ENCODE results near the gene TEKT4. TPM values are rescaled to one million over a fixed set of nuclear protein-coding genes. Genes with fewer than 3 reads are reported as not detected.
"Not testable (repeated sequence)": the region's sequence is repeated elsewhere in the genome, so short reads cannot be mapped to it uniquely, and the experiment has no call there.

Gene TEKT4
- not detected for total RNA-seq

GRCh38 chr2:94871226-94872087, at the start of gene TEKT4:
TEKT4 (plus strand) TSS chr2:94871430; CDS start chr2:94871580, 150 bp downstream.
- no peak for DNase-seq

- DNase-seq, result not testable (repeated sequence)
Measured at GRCh38 chr2:94839224-94839623, 32.0 kb upstream of the TEKT4 start.

- not testable (repeated sequence) for DNase-seq
Measured at GRCh38 chr2:94856856-94857255, 14.4 kb upstream of the TEKT4 start.

DNA sequence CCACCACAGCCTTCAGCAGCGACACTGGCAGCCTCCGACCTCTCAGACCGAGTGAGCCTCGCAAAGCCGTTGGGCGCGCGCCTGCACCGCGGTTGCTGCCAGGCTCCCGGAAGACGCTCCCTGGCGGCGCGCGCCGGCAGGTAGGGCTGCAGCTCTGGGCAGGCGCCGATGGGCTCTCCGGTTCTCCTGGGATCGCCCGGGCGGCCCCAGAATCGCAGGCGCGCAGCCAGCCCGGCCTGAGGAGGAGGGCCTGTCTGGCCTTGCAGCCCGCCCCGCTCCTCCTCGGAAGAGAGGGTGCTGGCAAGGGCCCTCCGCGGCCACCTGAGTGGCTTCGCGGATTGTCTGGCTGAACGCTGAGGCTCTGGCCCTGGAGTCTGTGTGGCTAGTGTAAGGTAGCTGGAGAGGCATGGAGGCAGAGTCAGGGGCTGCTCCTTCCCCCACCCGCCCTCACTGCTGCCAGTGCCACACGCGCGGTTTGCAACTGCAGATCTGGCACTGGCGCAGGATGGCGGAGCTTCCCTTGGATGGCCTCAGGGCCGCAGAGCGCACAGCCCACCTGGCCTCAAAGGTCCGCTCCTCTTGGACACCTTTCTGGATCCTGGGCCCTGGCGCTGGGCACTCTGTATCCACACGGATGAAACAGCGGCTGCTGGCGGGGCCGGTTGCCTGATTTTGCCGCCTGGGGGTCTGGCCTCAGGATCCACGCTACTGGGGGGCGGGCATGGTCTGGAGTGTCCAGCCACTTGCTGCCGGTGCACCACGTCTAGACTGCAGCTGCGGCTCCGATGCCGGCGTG, 13.7 kb upstream of the TEKT4 start:
- not testable (repeated sequence) for DNase-seq

- DNase-seq, result not testable (repeated sequence)
Measured at GRCh38 chr2:94858163-94858888, 12.9 kb upstream of the TEKT4 start.

DNA sequence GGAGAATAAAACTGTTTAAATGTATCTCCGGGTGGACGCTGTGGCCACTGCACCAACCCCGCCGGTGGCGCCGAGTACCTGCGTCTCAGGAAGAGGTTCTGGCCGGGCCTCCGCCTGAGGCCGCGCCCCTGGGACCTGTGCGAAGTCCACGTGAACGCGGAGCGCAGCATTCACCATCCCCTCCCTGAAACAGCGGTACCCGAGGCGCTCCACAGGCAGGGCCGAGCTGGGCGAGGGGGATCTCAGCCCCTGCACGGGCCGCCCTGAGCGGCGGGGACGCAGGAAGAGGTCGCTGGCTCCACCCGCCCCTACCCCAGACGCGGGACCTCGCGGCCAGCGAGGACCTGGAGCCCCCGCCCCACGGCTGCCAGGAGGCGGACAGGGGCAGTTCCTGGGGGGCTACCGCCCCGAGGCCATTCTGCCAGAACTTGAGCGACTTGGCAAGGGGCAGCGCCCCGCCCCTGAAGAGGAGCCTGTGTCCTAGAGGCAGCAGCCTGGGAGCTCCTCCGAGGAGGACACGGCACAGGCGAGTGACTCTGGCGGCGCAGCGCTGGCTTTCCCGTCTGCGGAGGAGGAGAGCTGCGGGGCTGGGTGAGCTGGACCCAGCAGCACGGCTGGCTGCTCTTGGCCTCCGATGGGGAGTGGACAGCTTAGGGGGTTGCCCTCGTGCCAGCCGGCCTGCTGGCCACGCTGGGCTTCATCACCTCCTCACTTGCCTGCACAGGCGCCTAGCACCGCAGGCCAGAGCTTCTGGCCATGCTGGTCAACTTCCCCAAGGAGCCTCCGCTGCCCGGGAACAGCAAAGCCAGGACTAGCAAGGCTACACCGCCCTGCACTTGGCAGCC, 9.7 kb upstream of the TEKT4 start:
- DNase-seq, result no peak

DNA sequence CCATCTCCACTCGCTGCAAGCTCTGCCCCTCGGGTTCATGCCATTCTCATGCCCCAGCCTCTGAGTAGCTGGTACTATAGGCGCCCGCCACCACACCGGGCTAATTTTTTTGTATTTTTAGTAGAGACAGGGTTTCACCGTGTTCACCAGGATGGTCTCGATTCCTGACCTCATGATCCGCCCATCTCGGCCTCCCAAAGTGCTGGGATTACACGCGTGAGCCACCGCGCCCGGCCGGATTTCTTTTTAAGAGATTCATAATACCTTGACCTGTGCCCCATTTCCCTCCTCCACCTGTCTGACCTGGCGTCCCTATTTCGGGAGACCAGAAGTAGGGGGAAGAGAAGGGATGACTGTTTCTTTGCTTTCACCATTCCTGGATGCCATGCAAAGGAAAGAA, 8.3 kb upstream of the TEKT4 start:
- not testable (repeated sequence) for DNase-seq

GRCh38 chr2:94869131-94869530, 2.1 kb upstream of the TEKT4 start:
- DNase-seq, result no peak

- DNase-seq, result no peak
Measured at GRCh38 chr2:94869552-94870439, 1.4 kb upstream of the TEKT4 start.

DNA sequence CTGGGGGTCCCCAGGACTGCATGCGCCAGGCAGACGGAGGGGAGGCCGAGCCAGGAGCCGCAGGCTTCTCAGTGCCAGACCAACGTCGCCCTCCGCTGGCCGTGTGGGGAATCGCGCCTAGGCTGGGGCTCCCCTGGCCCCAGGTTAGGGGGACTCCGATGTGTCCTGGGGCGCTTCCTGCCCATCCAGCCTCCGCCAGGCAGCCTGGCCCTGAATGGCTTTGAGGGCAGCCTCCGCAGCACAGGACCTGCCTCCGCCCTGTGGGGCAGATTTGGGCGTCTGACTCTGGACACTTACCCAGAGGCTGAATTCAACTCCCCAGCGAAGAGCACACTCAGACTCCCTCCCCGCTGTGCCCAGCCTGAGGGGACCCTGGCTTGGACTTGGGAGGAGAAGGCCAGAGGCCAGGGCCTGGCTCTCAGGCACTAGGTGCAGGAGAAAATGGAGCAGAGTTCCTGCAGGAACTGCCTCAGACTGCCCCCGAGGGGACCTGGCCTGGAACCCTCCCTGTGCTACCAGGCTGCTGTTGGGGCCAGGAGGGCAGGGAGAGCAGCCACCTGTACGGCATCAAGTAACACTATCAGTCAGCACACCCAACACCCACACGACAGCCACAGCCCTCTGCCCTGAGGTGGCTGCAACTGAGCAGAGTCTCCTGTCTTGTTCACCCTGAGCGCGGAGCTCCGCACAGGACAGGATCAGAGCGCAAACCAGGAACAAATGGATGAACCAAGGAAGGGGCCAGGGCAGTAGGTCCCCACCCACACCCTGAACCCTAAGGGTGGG, 597 bp upstream of the TEKT4 start:
- DNase-seq, result no peak

GRCh38 chr2:94872088-94872618, 923 bp downstream of the TEKT4 start:
- DNase-seq, result no peak

DNA sequence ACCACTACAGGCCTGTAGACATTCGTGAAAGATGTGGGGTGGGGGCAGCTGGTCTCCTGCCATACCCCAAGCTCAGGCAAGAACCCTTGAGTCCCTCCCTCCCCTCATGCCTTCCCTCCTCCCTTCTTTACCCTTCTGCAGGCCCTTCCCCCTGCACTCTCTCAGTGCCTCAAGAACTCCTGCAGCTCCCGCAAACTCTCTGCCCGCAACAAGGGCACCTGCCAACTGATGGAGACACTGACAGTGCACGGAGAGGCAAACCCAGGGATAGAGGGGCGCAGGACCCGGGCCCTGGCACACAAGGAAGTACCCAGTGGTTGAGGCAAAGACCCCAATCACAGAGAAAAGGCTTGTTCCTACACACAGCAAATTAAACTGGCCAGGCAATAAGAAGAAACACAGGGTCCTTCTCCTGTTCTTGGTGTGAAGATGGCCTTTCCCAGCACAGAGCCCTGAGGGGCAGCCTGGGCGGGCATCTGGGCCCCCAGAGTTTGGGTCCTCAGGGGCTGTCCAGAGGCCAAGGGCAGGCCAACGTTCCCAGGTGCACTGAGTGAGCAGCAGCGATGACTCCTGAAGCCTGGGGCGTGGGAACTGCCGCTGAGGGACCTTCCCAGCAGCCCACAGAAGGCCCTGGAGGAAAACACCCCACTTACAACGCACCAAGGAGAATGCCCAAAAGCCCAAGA, 1.6 kb downstream of the TEKT4 start:
- DNase-seq, result no peak

GRCh38 chr2:94873362-94874276, 2.4 kb downstream of the TEKT4 start:
- DNase-seq, result no peak

DNA sequence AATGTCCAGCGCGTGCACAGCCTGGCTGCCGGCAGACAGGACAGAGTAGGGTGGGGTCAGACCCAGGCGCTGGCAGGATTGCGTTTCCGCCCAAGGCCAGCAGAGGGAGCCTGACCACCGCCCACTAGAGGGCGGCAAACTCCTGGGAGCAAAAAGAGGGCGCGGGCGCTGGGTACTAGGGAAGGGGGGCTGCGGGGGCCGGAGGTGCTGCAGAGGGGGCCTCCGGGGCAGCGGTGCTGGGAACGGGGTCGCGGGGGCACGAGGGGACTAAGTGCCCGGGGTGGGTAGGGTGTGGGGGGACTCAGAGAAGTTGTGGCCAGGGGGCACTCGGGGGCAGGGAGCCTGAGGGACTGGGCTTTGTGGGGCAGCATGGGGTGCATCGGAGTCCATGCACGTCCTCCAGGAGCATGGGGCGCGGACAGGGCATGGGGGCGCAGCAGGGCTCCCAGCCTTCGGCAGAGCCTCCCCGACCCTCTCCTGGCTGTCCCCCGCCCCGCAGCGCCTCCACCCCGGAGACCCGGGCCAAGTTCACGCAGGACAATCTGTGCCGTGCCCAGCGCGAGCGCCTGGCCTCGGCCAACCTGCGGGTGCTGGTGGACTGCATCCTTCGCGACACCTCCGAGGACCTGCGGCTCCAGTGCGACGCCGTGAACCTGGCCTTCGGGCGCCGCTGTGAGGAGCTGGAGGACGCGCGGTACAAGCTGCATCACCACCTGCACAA, 3.2 kb downstream of the TEKT4 start:
- no peak for DNase-seq

GRCh38 chr2:94875064-94875819, 4.0 kb downstream of the TEKT4 start:
- no peak for DNase-seq

DNA sequence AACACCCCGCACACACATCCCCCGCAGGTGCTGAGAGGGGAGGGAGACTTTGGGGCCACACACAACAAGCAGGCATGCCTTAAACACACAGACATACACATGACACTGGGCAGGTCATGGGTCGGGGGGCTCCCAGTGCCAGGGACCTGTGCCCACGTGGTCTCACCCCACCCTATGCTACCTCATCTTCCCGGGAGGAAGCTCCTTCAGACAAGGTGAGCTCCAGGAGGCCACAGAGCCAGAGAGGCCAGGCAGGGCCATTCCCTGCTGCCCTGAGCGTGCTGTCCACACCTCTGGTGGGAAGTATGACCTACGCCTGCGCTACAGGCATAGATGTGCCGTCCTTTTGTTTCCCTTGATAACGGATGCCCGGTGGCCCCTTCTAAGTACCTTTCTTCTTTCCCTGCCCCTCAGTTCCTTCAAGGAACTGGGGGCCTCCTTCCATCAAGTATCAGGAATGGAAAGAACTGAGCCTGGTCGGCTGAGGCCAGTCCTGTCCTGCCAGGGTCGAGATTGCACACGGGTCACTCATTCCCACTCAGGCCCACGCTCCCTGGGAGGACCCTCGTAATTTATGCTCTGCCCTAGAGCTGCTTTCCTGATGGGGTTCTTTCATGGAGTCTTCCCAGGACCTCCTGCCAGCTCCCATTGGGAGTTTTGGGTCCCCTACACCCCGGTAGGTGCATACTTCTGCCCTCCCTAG, 4.7 kb downstream of the TEKT4 start:
- DNase-seq, result no peak
